ENCODE measurements around the gene AMIGO1.

Gene AMIGO1

GRCh38 chr1:109527846-109528695 lies 18.5 kb upstream of the AMIGO1 start:
- no peak for TF ChIP-seq REST (IDR thresholded peaks at IDR 0.05; ENCODE audit: insufficient read depth in 1 of 2, low read depth in 2 of 2, low read length in 2 of 2)
- no peak for TF ChIP-seq POLR2AphosphoS5 (IDR thresholded peaks at IDR 0.05; ENCODE audit: low read depth, low read length)
- TF ChIP-seq TAF1 (IDR thresholded peaks at IDR 0.05; ENCODE audit: borderline replicate concordance, insufficient read depth, low read length): no peak
- no peak for TF ChIP-seq SIN3A (IDR thresholded peaks at IDR 0.05; ENCODE audit: borderline replicate concordance, insufficient read depth, low read length)
- TF ChIP-seq FOXP2 (optimal IDR thresholded peaks at IDR 0.05; ENCODE audit: borderline replicate concordance, extremely low read depth, extremely low read length, insufficient read depth): no peak

GRCh38 chr1:109527098-109527811 lies 17.7 kb upstream of the AMIGO1 start:
- TF ChIP-seq REST (IDR thresholded peaks at IDR 0.05; ENCODE audit: insufficient read depth in 1 of 2, low read depth in 2 of 2, low read length in 2 of 2): no peak
- TF ChIP-seq SIN3A (IDR thresholded peaks at IDR 0.05; ENCODE audit: borderline replicate concordance, insufficient read depth, low read length): no peak
- no peak for TF ChIP-seq TAF1 (IDR thresholded peaks at IDR 0.05; ENCODE audit: borderline replicate concordance, insufficient read depth, low read length)
- TF ChIP-seq POLR2AphosphoS5 (IDR thresholded peaks at IDR 0.05; ENCODE audit: low read depth, low read length): no peak
- TF ChIP-seq FOXP2 (optimal IDR thresholded peaks at IDR 0.05; ENCODE audit: borderline replicate concordance, extremely low read depth, extremely low read length, insufficient read depth): no peak

- TF ChIP-seq REST (IDR thresholded peaks at IDR 0.05; ENCODE audit: insufficient read depth in 1 of 2, low read depth in 2 of 2, low read length in 2 of 2) (no peak), SIN3A (IDR thresholded peaks at IDR 0.05; ENCODE audit: borderline replicate concordance, insufficient read depth, low read length) (no peak), TAF1 (IDR thresholded peaks at IDR 0.05; ENCODE audit: borderline replicate concordance, insufficient read depth, low read length) (no peak), FOXP2 (optimal IDR thresholded peaks at IDR 0.05; ENCODE audit: borderline replicate concordance, extremely low read depth, extremely low read length, insufficient read depth) (no peak)
These were observed 14.2 kb upstream of the AMIGO1 start for GRCh38 chr1:109523706-109524105.

GRCh38 chr1:109522026-109522425 lies 12.5 kb upstream of the AMIGO1 start:
- TF ChIP-seq POLR2AphosphoS5 (IDR thresholded peaks at IDR 0.05; ENCODE audit: low read depth, low read length) (no peak), FOXP2 (optimal IDR thresholded peaks at IDR 0.05; ENCODE audit: borderline replicate concordance, extremely low read depth, extremely low read length, insufficient read depth) (no peak), TAF1 (IDR thresholded peaks at IDR 0.05; ENCODE audit: borderline replicate concordance, insufficient read depth, low read length) (no peak), SIN3A (IDR thresholded peaks at IDR 0.05; ENCODE audit: borderline replicate concordance, insufficient read depth, low read length) (no peak), REST (IDR thresholded peaks at IDR 0.05; ENCODE audit: insufficient read depth in 1 of 2, low read depth in 2 of 2, low read length in 2 of 2) (no peak)

Data from PFSK-1 (cell line).